GM21786 (cell line): ENCODE results near the gene RPP40.

Experiments
- ATAC-seq: cut with Tn5 transposase; IDR thresholded peaks from one replicate; pipeline ENCODE4 v1.9.1; 2021; ENCODE audit not compliant: unreplicated experiment

RPP40 gene

GRCh38 chr6:4971851-4972250 is 32.0 kb downstream of the RPP40 start:
- ATAC-seq: no peak

- no peak for ATAC-seq
Measured at GRCh38 chr6:4970739-4971395, 33.0 kb downstream of the RPP40 start.

GRCh38 chr6:4969609-4970285 is 34.1 kb downstream of the RPP40 start:
- ATAC-seq: no peak

GRCh38 chr6:4967301-4968030 is 36.4 kb downstream of the RPP40 start:
- ATAC-seq: no peak

GRCh38 chr6:4965562-4966389 is 38.1 kb downstream of the RPP40 start:
- no peak for ATAC-seq

- no peak for ATAC-seq
Measured at GRCh38 chr6:4964675-4965561, 38.9 kb downstream of the RPP40 start.

- no peak for ATAC-seq
Measured at GRCh38 chr6:4962905-4963304, 40.9 kb downstream of the RPP40 start.

- no peak for ATAC-seq
Measured at GRCh38 chr6:4961322-4962168, 42.3 kb downstream of the RPP40 start.

- no peak for ATAC-seq
Measured at GRCh38 chr6:4958624-4959023, 45.2 kb downstream of the RPP40 start.

GRCh38 chr6:4957521-4958231 is 46.2 kb downstream of the RPP40 start:
- ATAC-seq: no peak

- no peak for ATAC-seq
Measured at GRCh38 chr6:4956625-4957024, 47.2 kb downstream of the RPP40 start.

GRCh38 chr6:4953440-4953839 is 50.4 kb downstream of the RPP40 start:
- no peak for ATAC-seq

GRCh38 chr6:4950836-4951533 is 52.9 kb downstream of the RPP40 start:
- no peak for ATAC-seq

- no peak for ATAC-seq
Measured at GRCh38 chr6:4950076-4950475, 53.8 kb downstream of the RPP40 start.

GRCh38 chr6:4948781-4949450 is 54.9 kb downstream of the RPP40 start:
- no peak for ATAC-seq

GRCh38 chr6:4947716-4948115 is 56.1 kb downstream of the RPP40 start:
- ATAC-seq: no peak

GRCh38 chr6:4946521-4946920 is 57.3 kb downstream of the RPP40 start:
- no peak for ATAC-seq
